Right renal pelvis (tissue), 4 donors: ENCODE measurements around the gene IGF2BP3. TPM values are rescaled to one million over a fixed set of nuclear protein-coding genes. Genes with fewer than 3 reads are reported as not detected.
A peak's percentile ranks its signal among the peaks of the same experiment; 100 is the strongest.
"Not testable (repeated sequence)": the region's sequence is repeated elsewhere in the genome, so short reads cannot be mapped to it uniquely, and the experiment has no call there.

ENCODE experiments used
- DNase-seq, 4 donors: peaks; one replicate each; pipeline ENCODE4 v3.0.0-alpha.2; 2013; ENCODE audit warnings: low read depth in 4 of 4, low spot score in 3 of 4, missing footprints in 1 of 4
- polyA plus RNA-seq, 4 donors: library from polyadenylated mRNA; unstranded; fragments of 120-200 nt; gene quantifications; one replicate each; pipeline ENCODE4 v1.2.1, GENCODE V29; 2013; ENCODE audit not compliant: insufficient read length in 4 of 4

Gene IGF2BP3
- polyA plus RNA-seq, 4 donors: 54.5 to 68.8 (median 63.4) TPM

GRCh38 chr7:23312141-23312540 lies 158.2 kb downstream of the IGF2BP3 start:
- not testable (repeated sequence) for DNase-seq

GRCh38 chr7:23308754-23309153 lies 161.5 kb downstream of the IGF2BP3 start:
- no peak for DNase-seq

DNA sequence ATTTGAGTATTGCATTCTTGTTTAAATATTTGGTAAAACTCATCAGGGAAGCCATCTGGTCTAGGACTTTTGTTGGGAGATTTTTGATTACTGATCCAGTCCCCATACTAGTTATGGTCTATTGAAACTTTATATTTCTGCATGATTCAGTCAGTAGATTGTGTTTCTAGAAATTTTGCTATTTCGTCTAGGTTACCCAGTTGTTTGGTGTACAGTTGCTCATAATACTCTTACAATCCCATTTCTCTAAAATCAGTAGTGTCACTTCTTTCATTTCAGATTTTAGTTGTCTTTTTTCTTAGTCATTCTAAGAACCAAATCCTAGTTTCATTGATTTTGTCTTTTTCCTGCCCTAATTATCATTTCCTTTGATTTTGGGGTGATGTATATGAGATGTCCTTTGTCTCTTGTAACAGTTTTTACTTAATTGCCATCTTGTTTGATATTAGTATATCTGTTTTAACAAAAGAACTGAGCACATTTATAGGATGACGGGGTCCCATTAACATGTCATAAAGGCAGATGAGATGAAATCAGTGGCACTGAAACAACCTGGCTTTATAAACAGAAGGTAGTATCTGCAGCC lies 163.3 kb downstream of the IGF2BP3 start:
- no peak for DNase-seq

DNA sequence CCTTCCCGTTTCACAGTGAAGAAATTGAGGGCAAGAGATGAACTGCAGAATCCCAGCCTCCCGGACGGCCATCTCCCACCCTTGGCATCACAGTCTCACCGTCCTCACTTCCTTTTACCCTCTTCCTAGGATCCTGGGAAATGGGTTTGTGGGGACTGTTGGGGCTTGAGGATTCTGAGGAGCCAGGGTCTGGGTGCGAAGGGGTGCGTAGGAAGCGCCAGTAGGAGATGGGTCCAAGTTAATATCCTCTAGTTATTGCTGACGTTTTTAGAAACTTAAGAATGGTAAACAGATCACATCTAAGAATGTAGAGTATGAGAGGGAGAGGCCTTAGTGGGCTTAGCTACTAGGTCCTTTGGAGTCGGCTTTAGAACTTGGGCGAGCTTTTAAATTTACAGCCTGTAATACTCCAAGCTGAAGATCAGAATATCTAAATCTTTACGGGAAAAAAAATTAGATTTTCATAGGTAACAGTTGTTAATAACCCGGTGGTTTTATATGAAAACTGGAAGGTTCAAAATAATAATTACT lies 170.5 kb downstream of the IGF2BP3 start:
- DNase-seq: peak in 1 of 4 donors; percentile 8

DNA sequence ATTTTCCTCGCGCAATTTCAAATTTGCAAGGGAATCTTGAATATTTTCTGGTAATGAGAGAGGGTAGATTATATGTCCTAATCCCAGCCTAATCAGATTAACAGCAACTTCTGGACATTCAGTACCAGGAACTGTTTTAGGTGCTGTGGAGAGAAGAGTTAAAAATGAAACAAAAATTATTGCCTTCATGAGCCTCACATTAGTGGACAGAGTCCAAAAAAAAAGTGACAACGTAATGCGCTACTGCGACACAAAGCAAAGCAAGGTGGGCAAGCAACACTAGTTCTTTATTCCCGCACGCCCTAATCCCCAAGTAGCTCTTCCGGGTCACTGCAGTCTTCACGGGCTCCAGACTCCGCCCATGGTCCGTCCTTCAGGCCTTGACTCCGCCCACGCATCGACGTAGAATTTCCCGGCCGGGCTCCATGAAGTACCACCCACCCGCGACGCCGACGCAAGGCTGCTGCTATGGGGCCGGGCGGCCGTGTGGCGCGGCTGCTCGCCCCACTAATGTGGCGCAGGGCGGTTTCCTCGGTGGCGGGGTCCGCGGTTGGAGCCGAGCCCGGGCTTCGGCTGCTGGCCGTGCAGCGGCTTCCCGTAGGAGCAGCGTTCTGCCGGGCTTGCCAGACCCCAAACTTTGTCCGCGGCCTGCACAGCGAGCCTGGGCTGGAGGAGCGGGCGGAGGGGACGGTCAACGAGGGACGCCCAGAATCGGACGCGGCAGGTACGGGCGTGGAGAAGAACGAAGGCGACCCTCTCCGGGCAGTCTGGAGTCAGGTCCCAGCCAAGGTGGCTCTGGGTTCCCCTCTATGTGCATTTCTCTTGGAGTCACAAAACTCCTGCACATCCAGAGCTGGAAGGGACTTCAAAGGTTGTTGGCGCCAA lies 171.2 kb downstream of the IGF2BP3 start, which contains the start of gene MALSU1:
MALSU1 (plus strand) TSS at position 455 of the 885 bp plus-strand sequence; CDS start at position 469, 14 bp downstream.
- DNase-seq: peak; percentile 94 to 97 (median 95)

GRCh38 chr7:23298141-23298881 lies 172.0 kb downstream of the IGF2BP3 start:
- no peak for DNase-seq

GRCh38 chr7:23295401-23295697 lies 174.9 kb downstream of the IGF2BP3 start:
- no peak for DNase-seq

DNA sequence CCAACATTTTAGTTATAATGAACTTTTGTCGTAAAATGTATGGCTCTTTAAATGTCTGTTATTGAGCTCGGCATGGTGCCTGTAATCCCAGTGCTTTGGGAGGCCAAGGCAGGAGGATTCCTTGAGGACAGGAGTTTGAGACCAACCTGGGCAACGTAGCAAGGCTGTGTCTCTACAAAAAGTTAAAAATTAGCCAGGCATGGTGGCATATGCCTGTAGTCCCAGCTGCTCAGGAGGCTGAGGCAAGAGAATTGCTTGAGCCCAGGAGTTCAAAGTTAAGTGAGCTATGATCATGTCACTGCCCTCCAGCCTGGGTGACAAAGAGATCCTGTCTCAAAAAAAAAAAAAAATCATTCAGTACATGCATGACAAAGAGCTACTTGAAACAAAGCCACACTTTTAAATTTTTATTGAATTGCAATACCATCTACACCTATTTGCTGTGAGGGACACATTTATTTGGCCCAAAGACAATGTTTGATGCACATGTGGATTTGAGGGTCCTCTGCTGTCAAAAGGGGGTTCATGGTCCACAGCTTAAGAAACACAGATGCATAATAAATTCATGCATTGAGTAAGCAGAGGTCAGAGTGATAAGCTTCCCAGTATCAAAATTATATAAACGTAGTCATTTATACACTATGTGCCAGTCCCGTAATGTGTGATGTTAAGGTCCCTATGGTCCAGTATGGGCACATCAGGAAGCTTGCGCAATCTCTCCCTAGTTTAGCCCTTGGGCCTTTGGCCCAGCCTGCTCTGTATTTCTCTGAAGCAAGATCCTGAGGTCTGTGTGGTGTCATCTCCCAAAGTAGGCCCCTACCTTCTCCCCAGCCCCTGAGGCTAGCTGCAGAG lies 175.5 kb downstream of the IGF2BP3 start:
- DNase-seq: no peak

- no peak for DNase-seq
These were observed 176.7 kb downstream of the IGF2BP3 start for GRCh38 chr7:23293500-23294073.

GRCh38 chr7:23292623-23293022 lies 177.7 kb downstream of the IGF2BP3 start:
- no peak for DNase-seq

- DNase-seq: no peak
These were observed 178.2 kb downstream of the IGF2BP3 start for GRCh38 chr7:23291957-23292560.

DNA sequence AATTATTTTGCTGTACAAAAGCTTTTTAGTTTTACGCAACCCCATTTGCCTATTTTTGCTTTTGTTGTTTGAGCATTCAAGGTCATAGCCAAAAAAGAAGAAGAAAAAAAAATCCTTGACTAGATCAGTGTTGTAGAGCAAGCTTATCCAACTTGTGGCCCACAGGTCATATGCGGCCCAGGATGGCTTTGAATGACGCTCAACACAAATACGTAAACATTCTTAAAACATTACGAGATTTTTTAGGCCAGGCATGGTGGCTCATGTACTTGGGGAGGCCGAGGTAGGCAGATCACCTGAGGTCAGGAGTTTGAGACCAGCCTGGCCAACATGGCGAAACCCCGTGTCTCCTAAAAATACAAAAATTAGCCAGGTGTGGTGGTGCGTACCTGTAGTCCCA lies 179.3 kb downstream of the IGF2BP3 start:
- DNase-seq: no peak

DNA sequence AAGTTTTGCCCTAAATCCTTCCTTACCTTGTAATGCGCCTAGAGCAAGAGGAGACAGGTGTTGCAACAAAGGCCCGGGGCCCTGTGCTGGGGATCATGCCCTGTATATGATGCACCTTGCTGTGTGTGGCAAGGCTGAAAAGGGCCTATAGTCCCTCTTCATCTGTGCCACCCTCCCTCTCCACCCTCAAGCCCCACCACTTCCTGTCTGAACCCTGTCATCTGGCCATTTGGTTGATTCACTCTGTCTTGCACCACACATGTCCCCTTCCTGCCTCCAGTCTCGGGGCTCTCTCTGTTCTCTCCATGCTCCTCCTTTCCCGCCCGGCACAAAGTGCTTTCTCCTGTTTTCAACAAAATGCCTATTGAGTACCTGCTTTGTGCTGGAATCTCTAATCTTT lies 182.7 kb downstream of the IGF2BP3 start:
- no peak for DNase-seq

GRCh38 chr7:23285657-23286646 lies 184.3 kb downstream of the IGF2BP3 start:
- DNase-seq: no peak

- no peak for DNase-seq
These were observed 185.4 kb downstream of the IGF2BP3 start for GRCh38 chr7:23284871-23285270.

GRCh38 chr7:23283086-23283485 lies 187.2 kb downstream of the IGF2BP3 start:
- DNase-seq: no peak

DNA sequence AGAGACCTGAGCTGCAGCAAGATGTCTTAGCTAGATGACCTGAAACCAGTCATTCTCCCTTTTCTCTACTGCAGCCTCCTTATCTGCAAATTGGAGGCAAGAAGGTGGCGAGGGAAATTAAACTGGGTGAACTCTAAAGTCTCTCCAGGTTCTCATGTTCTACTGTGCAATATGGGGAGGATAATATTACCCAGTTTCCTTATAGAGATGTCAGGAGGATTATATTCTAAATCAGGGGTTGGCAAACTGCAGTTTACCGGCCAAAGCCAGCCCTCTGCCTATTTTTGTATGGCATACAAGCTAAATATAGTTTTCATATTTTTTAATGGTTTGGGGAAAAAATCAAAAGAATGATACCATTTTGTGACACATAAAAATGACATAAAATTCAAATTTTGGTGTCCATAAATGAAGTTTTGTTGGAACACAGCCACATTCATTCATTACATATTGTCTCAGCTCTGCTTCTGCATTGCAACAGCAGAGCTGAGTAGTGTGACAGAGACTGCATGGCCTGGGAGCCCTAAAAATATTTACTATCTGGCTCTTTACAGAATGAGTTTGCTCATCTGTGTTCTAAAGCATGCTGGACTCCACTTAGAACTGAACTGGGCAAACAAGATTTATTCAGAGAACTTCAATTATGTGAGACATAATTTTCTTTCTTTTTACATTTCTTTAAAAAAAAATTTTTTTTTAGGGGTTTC lies 190.3 kb downstream of the IGF2BP3 start:
- no peak for DNase-seq
